Measurements from ENCODE around the gene GDPD5. TPM values are rescaled to one million over a fixed set of nuclear protein-coding genes. Genes with fewer than 3 reads are reported as not detected.
"Not testable (repeated sequence)": the region's sequence is repeated elsewhere in the genome, so short reads cannot be mapped to it uniquely, and the experiment has no call there.

GDPD5 gene
- total RNA-seq, 1 donor from 2014 or later = 9.8 TPM

GRCh38 chr11:75429902-75430713 lies 95.6 kb downstream of the GDPD5 start:
- peak; percentile 14 to 83 for DNase-seq (ENCODE audit: low read depth in 2 of 2)

- no peak for DNase-seq (ENCODE audit: low read depth in 2 of 2)
Measured at GRCh38 chr11:75429641-75429901, 96.2 kb downstream of the GDPD5 start.

- no peak for DNase-seq (ENCODE audit: low read depth in 2 of 2)
Measured at GRCh38 chr11:75428989-75429640, 96.6 kb downstream of the GDPD5 start.

GRCh38 chr11:75428281-75428724 lies 97.4 kb downstream of the GDPD5 start:
- DNase-seq (ENCODE audit: low read depth in 2 of 2) = peak; percentile 87 to 95

- DNase-seq (ENCODE audit: low read depth in 2 of 2) = no peak
Measured at GRCh38 chr11:75427181-75427580, 98.6 kb downstream of the GDPD5 start.

- no peak for DNase-seq (ENCODE audit: low read depth in 2 of 2)
Measured at GRCh38 chr11:75426720-75427086, 99.0 kb downstream of the GDPD5 start.

- peak in 1 of 2 donors; percentile 24 for DNase-seq (ENCODE audit: low read depth in 2 of 2)
Measured at GRCh38 chr11:75425422-75425821, 100.3 kb downstream of the GDPD5 start.

GRCh38 chr11:75424396-75424795 lies 101.3 kb downstream of the GDPD5 start:
- no peak for DNase-seq (ENCODE audit: low read depth in 2 of 2)

- no peak for DNase-seq (ENCODE audit: low read depth in 2 of 2)
Measured at GRCh38 chr11:75423721-75424120, 102.0 kb downstream of the GDPD5 start.

- DNase-seq (ENCODE audit: low read depth in 2 of 2) = no peak
Measured at GRCh38 chr11:75422248-75423231, 103.2 kb downstream of the GDPD5 start.

- no peak for DNase-seq (ENCODE audit: low read depth in 2 of 2)
Measured at GRCh38 chr11:75421902-75422247, 103.9 kb downstream of the GDPD5 start.

GRCh38 chr11:75421035-75421602 lies 104.6 kb downstream of the GDPD5 start:
- DNase-seq (ENCODE audit: low read depth in 2 of 2) = no peak

GRCh38 chr11:75420224-75421034 lies 105.3 kb downstream of the GDPD5 start:
- no peak for DNase-seq (ENCODE audit: low read depth in 2 of 2)

- DNase-seq (ENCODE audit: low read depth in 2 of 2) = no peak
Measured at GRCh38 chr11:75413864-75414263, 111.9 kb downstream of the GDPD5 start.

- not testable (repeated sequence) for DNase-seq (ENCODE audit: low read depth in 2 of 2)
Measured at GRCh38 chr11:75413146-75413545, 112.6 kb downstream of the GDPD5 start.

GRCh38 chr11:75409971-75410370 lies 115.8 kb downstream of the GDPD5 start:
- not testable (repeated sequence) for DNase-seq (ENCODE audit: low read depth in 2 of 2)

- DNase-seq (ENCODE audit: low read depth in 2 of 2) = no peak
Measured at GRCh38 chr11:75408957-75409219, 116.9 kb downstream of the GDPD5 start.

- peak; percentile 69 to 92 for DNase-seq (ENCODE audit: low read depth in 2 of 2)
Measured at GRCh38 chr11:75406338-75406777, 119.4 kb downstream of the GDPD5 start.

- DNase-seq (ENCODE audit: low read depth in 2 of 2) = no peak
Measured at GRCh38 chr11:75403983-75404658, 121.6 kb downstream of the GDPD5 start.

GRCh38 chr11:75403037-75403436 lies 122.7 kb downstream of the GDPD5 start:
- DNase-seq (ENCODE audit: low read depth in 2 of 2) = peak in 1 of 2 donors; percentile 21
